Upper lobe of left lung (tissue), 6 donors: Measurements from ENCODE around the gene BPIFB4. TPM values are rescaled to one million over a fixed set of nuclear protein-coding genes. Genes with fewer than 3 reads are reported as not detected.

ENCODE experiments used
- ATAC-seq, 2 donors: fragments of 200-7000 bp; cut with Tn5 transposase; one replicate each; pipeline ENCODE4 v1.9.1; 2022; ENCODE audit warnings: mild to moderate bottlenecking in 2 of 2, moderate library complexity in 2 of 2; ENCODE audit not compliant: low FRiP score in 2 of 2
- DNase-seq, 2 donors: peaks; one replicate each; pipeline ENCODE4 v3.0.0-alpha.2; 2019 to 2020
- H3K27ac ChIP-seq, 4 donors: fragments of 200-600 bp; sonication (generic); one replicate each; pipeline ENCODE4 v1.5.1; 2016 to 2019
- H3K27me3 ChIP-seq, 4 donors: fragments of 200-600 bp; sonication (generic); one replicate each; pipeline ENCODE4 v1.5.1; 2017 to 2019
- H3K36me3 ChIP-seq, 4 donors: fragments of 200-600 bp; sonication (generic); one replicate each; pipeline ENCODE4 v1.5.1; 2016 to 2019
- H3K4me1 ChIP-seq, 4 donors: fragments of 200-600 bp; sonication (generic); one replicate each; pipeline ENCODE4 v1.5.1; 2018 to 2019
- H3K4me3 ChIP-seq, 4 donors: fragments of 200-600 bp; sonication (generic); one replicate each; pipeline ENCODE4 v1.5.1; 2017 to 2019; ENCODE audit warnings: mild to moderate bottlenecking in 2 of 4, moderate library complexity in 1 of 4
- H3K9me3 ChIP-seq, 4 donors: fragments of 200-600 bp; sonication (generic); one replicate each; pipeline ENCODE4 v1.5.1; 2018 to 2019
- CTCF ChIP-seq, 6 experiments: fragments of 450-650 bp in 4 of 6; fragments of 200-600 bp in 2 of 6; sonication (generic) in 2 of 6; IDR thresholded peaks; one replicate each; pipeline ENCODE4 v1.5.1; 2016 to 2019; ENCODE audit warnings: antibody characterized with exemption in 6 of 6
- EP300 ChIP-seq, 4 donors: sonication (generic); formaldehyde crosslinking; IDR thresholded peaks; one replicate each; pipeline ENCODE4 v1.5.1; 2017; ENCODE audit warnings: antibody characterized with exemption in 4 of 4, control low read depth in 2 of 4
- POLR2A ChIP-seq, 4 donors: fragments of 450-650 bp; IDR thresholded peaks; one replicate each; pipeline ENCODE4 v1.5.1; 2016 to 2017; ENCODE audit warnings: antibody characterized with exemption in 4 of 4, mild to moderate bottlenecking in 2 of 4
- POLR2AphosphoS5 ChIP-seq, 2 donors: sonication (generic); formaldehyde crosslinking; IDR thresholded peaks; one replicate each; pipeline ENCODE4 v1.5.1; 2017; ENCODE audit warnings: antibody characterized with exemption in 2 of 2
- WGBS, 2 donors: methylation state at CpG; one replicate each; pipeline ENCODE4 v1.1.5; 2017 to 2018; 5-methylcytosine and 5-hydroxymethylcytosine counted together
- total RNA-seq, 6 donors: library from RNA; depleted of rRNA in 4 of 6; stranded (reverse); fragments of >200 nt in 4 of 6; gene quantifications; one replicate each; pipeline versions ENCODE4 v1.1.0 to v1.2.1, GENCODE V29; 2016 to 2021
- donor health status: DM: no; HTN: no; CAD: no; lungs with moderate emphysema.
- donor health status: DM: no; HTN: yes; CAD: no; lungs with severe emphysema.

The BPIFB4 gene
- total RNA-seq, 6 donors from 2014 or later, result not detected

GRCh38 chr20:33068251-33068939 lies 11.0 kb upstream of the BPIFB4 start:
- Histone ChIP-seq H3K4me3 (no peak overlapping the region), H3K27me3 (no peaks in the 10 kb centered on the region), H3K9me3 (no peaks in the 10 kb centered on the region), H3K27ac (no peak overlapping the region), H3K4me1 (no peaks in the 10 kb centered on the region), H3K36me3 (no peaks in the 10 kb centered on the region)
- TF ChIP-seq POLR2AphosphoS5 (IDR thresholded peaks at IDR 0.05) (no peak), CTCF (IDR thresholded peaks at IDR 0.05) (no peak), POLR2A (IDR thresholded peaks at IDR 0.05) (no peak), EP300 (IDR thresholded peaks at IDR 0.05) (no peak)
- no peak for ATAC-seq
- 75 to 88% methylated on average over 7 to 12 of the region's 12 CpGs for WGBS, 2 donors
- DNase-seq, result no peak

- DNase-seq, result no peak
- 82 to 83% methylated on average over 9 of the region's 9 CpGs for WGBS, 2 donors
- no peak for ATAC-seq
- H3K27ac ChIP-seq, result no peak overlapping the region
- H3K9me3 ChIP-seq, result no peaks in the 10 kb centered on the region
- no peak overlapping the region for H3K4me3 ChIP-seq
- TF ChIP-seq EP300 (IDR thresholded peaks at IDR 0.05) (no peak), POLR2AphosphoS5 (IDR thresholded peaks at IDR 0.05) (no peak), CTCF (IDR thresholded peaks at IDR 0.05) (no peak), POLR2A (IDR thresholded peaks at IDR 0.05) (no peak)
- no peaks in the 10 kb centered on the region for H3K36me3 ChIP-seq
- no peaks in the 10 kb centered on the region for H3K4me1 ChIP-seq
- no peaks in the 10 kb centered on the region for H3K27me3 ChIP-seq
These were observed 9.8 kb upstream of the BPIFB4 start for GRCh38 chr20:33069673-33070072.

- TF ChIP-seq POLR2AphosphoS5 (IDR thresholded peaks at IDR 0.05) (no peak), CTCF (IDR thresholded peaks at IDR 0.05) (no peak), POLR2A (IDR thresholded peaks at IDR 0.05) (no peak), EP300 (IDR thresholded peaks at IDR 0.05) (no peak)
- Histone ChIP-seq H3K27ac (no peak overlapping the region), H3K9me3 (no peaks in the 10 kb centered on the region), H3K36me3 (no peaks in the 10 kb centered on the region), H3K27me3 (no peaks in the 10 kb centered on the region), H3K4me3 (no peak overlapping the region), H3K4me1 (no peaks in the 10 kb centered on the region)
- 68 to 77% methylated on average over 12 to 19 of the region's 19 CpGs for WGBS, 2 donors
- DNase-seq (no peak), ATAC-seq (no peak)
These were observed 9.1 kb upstream of the BPIFB4 start for GRCh38 chr20:33070111-33071053.

GRCh38 chr20:33071198-33071597 lies 8.2 kb upstream of the BPIFB4 start:
- TF ChIP-seq POLR2AphosphoS5 (IDR thresholded peaks at IDR 0.05) (no peak), EP300 (IDR thresholded peaks at IDR 0.05) (no peak), POLR2A (IDR thresholded peaks at IDR 0.05) (no peak), CTCF (IDR thresholded peaks at IDR 0.05) (no peak)
- Histone ChIP-seq H3K36me3 (no peaks in the 10 kb centered on the region), H3K9me3 (no peaks in the 10 kb centered on the region), H3K27ac (no peak overlapping the region), H3K27me3 (no peaks in the 10 kb centered on the region), H3K4me3 (no peak overlapping the region), H3K4me1 (no peaks in the 10 kb centered on the region)
- DNase-seq, result no peak
- WGBS, 2 donors, result 79 to 86% methylated on average over 3 to 5 of the region's 5 CpGs
- ATAC-seq, result no peak
